GM23338 (cell line): ENCODE measurements around the gene RUNDC3A. TPM values are rescaled to one million over a fixed set of nuclear protein-coding genes. Genes with fewer than 3 reads are reported as not detected.

ENCODE experiments used
- ATAC-seq: fragments of 200-7000 bp; cut with Tn5 transposase; 3 replicates; pipeline ENCODE4 v1.9.1; 2020
- DNase-seq: peaks from one replicate; pipeline ENCODE4 v3.0.0-alpha.2; 2015; ENCODE audit warnings: low spot score
- H2AFZ ChIP-seq: fragments of 200-600 bp; sonication (generic); 2 replicates; pipeline ENCODE4 v1.8.0; 2016; ENCODE audit warnings: antibody characterized with exemption, mild to moderate bottlenecking, moderate library complexity
- H3F3A ChIP-seq: fragments of 200-600 bp; sonication (generic); replicated peaks from 2 replicates; pipeline ENCODE4 v1.8.0; 2017; ENCODE audit warnings: antibody characterized with exemption, mixed run types, low read depth
- H3K27ac ChIP-seq: fragments of 200-600 bp; sonication (generic); 2 replicates; pipeline ENCODE4 v1.6.1; 2016; ENCODE audit warnings: low read depth
- H3K27me3 ChIP-seq: fragments of 200-600 bp; sonication (generic); 2 replicates; pipeline ENCODE4 v1.8.0; 2016; ENCODE audit warnings: mild to moderate bottlenecking, mixed run types, moderate library complexity; ENCODE audit not compliant: insufficient read depth
- H3K36me3 ChIP-seq: fragments of 200-600 bp; sonication (generic); 2 replicates; pipeline ENCODE4 v1.8.0; 2016; ENCODE audit warnings: mild to moderate bottlenecking; ENCODE audit not compliant: insufficient read depth
- H3K4me1 ChIP-seq: fragments of 200-600 bp; sonication (generic); 2 replicates; pipeline ENCODE4 v1.8.0; 2016; ENCODE audit warnings: mild to moderate bottlenecking, moderate library complexity; ENCODE audit not compliant: insufficient read depth
- H3K4me2 ChIP-seq: fragments of 200-600 bp; sonication (generic); 2 replicates; pipeline ENCODE4 v1.7.1; 2017; ENCODE audit warnings: mixed run types
- H3K4me3 ChIP-seq: fragments of 200-600 bp; sonication (generic); 2 replicates; pipeline ENCODE4 v1.6.1; 2016; ENCODE audit warnings: mixed run types
- H3K79me2 ChIP-seq: fragments of 200-600 bp; sonication (generic); replicated peaks from 2 replicates; pipeline ENCODE4 v1.8.0; 2017; ENCODE audit warnings: mild to moderate bottlenecking; ENCODE audit not compliant: insufficient read depth
- H3K9me2 ChIP-seq: fragments of 200-600 bp; sonication (generic); 2 replicates; pipeline ENCODE4 v1.8.0; 2017; ENCODE audit not compliant: insufficient read depth
- H4K20me1 ChIP-seq: fragments of 200-600 bp; sonication (generic); replicated peaks from 2 replicates; pipeline ENCODE4 v1.8.0; 2017; ENCODE audit warnings: mild to moderate bottlenecking; ENCODE audit not compliant: insufficient read depth
- H3K27ac Mint-ChIP-seq: 2 replicates; pipeline ENCODE4 v1.8.0; 2020; ENCODE audit warnings: inconsistent platforms, mild to moderate bottlenecking, moderate library complexity, mixed read lengths
- H3K27me3 Mint-ChIP-seq: 3 replicates; pipeline ENCODE4 v1.8.0; 2022; ENCODE audit warnings: low read depth, mild to moderate bottlenecking, moderate library complexity, mixed read lengths, inconsistent platforms; ENCODE audit not compliant: insufficient read depth, poor library complexity
- H3K36me3 Mint-ChIP-seq: 3 replicates; pipeline ENCODE4 v1.8.0; 2021; ENCODE audit warnings: low read depth, mild to moderate bottlenecking, inconsistent platforms, moderate library complexity, mixed read lengths
- H3K4me1 Mint-ChIP-seq: 3 replicates; pipeline ENCODE4 v1.8.0; 2020; ENCODE audit warnings: mild to moderate bottlenecking, inconsistent platforms, mixed read lengths
- H3K4me3 Mint-ChIP-seq: 3 replicates; pipeline ENCODE4 v1.8.0; 2021; ENCODE audit warnings: moderate library complexity, mild to moderate bottlenecking, inconsistent platforms, mixed read lengths
- H3K9me3 Mint-ChIP-seq: 3 replicates; pipeline ENCODE4 v1.8.0; 2020; ENCODE audit warnings: moderate library complexity, mild to moderate bottlenecking, inconsistent platforms, mixed read lengths
- CREB1 ChIP-seq: fragments of 250-450 bp; sonication (Bioruptor Pico); IDR thresholded peaks from 2 replicates; pipeline ENCODE4 v1.5.0; 2020; ENCODE audit warnings: low read depth, mild to moderate bottlenecking, moderate library complexity
- EZH2 ChIP-seq: fragments of 200-600 bp; sonication (generic); IDR thresholded peaks from one replicate; pipeline ENCODE4 v1.8.0; 2017; ENCODE audit warnings: antibody characterized with exemption, mild to moderate bottlenecking, low read depth; ENCODE audit not compliant: unreplicated experiment
- EZH2phosphoT487 ChIP-seq: fragments of 200-600 bp; sonication (generic); IDR thresholded peaks from one replicate; pipeline ENCODE4 v1.8.1; 2018; ENCODE audit warnings: antibody characterized with exemption; ENCODE audit not compliant: unreplicated experiment
- NANOG ChIP-seq: IDR thresholded peaks from 2 replicates; pipeline ENCODE4 v1.6.1; 2016; ENCODE audit warnings: antibody characterized with exemption, borderline replicate concordance
- POLR2AphosphoS5 ChIP-seq: IDR thresholded peaks from 2 replicates; pipeline ENCODE4 v1.6.1; 2016; ENCODE audit warnings: antibody characterized with exemption, low read depth
- STAT1 ChIP-seq: IDR thresholded peaks from one replicate; pipeline ENCODE4 v1.6.1; 2016; ENCODE audit warnings: antibody characterized with exemption; ENCODE audit not compliant: unreplicated experiment
- ZNF114 ChIP-seq: fragments of 250-450 bp; sonication (Bioruptor Pico); IDR thresholded peaks from 2 replicates; pipeline ENCODE4 v1.5.0; 2020; ENCODE audit warnings: mild to moderate bottlenecking, moderate library complexity
- polyA plus RNA-seq: library from polyadenylated mRNA; unstranded; fragments of >200 nt; fragmentation: Nextera tagmentation; extraction: Ambion mirVana; gene quantifications from 2 replicates; pipeline ENCODE4 v1.2.1, GENCODE V29; 2016
- total RNA-seq: library from RNA; depleted of rRNA; stranded (reverse); fragments of >200 nt; shearing (Covaris generic); gene quantifications from 2 replicates; pipeline ENCODE4 v1.2.3, GENCODE V29; 2014
- TF ChIP-seq, protein P1 (sequence below): fragments of 250-450 bp; sonication (Bioruptor Pico); IDR thresholded peaks from 2 replicates; pipeline ENCODE4 v1.5.0; 2020; ENCODE audit warnings: mild to moderate bottlenecking, moderate library complexity
- TF ChIP-seq, protein P2 (sequence below), 2 experiments: fragments of 200-600 bp in 1 of 2; sonication (generic) in 1 of 2; conservative IDR thresholded peaks; 2 replicates each; pipeline versions ENCODE4 v1.5.1 to v1.6.1; 2016 to 2017; ENCODE audit warnings: antibody characterized with exemption in 2 of 2, low read depth in 2 of 2, mild to moderate bottlenecking in 2 of 2, moderate library complexity in 1 of 2

The RUNDC3A gene
- total and polyA plus RNA-seq, 2 experiments from 2014 or later: 3.7 to 5.5 TPM

DNA sequence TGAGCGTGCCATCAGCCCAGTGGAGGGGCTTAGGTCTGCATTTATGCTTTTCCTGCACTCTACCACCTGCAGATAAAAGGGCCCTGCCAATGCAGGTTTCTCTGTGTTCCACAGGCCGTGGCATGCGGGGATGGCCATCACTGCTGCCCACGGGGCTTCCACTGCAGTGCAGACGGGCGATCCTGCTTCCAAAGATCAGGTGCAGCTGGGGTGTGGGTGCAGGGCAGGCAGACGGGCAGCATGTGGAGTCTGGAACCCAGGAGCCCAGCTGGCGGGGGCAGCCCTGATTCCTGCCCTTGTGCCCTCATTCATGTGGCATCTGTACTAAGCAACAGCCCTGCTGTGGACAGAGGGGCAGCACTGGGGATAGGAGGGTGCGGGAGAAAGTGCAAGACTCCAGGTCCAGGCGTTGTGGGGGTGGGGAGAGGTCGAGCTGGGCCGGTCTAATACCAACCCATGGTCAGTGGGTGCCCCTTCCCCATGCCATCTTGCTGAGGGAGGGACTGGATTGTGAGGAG lies 41.2 kb downstream of the RUNDC3A start (continued):
- TF ChIP-seq, protein P1, sequence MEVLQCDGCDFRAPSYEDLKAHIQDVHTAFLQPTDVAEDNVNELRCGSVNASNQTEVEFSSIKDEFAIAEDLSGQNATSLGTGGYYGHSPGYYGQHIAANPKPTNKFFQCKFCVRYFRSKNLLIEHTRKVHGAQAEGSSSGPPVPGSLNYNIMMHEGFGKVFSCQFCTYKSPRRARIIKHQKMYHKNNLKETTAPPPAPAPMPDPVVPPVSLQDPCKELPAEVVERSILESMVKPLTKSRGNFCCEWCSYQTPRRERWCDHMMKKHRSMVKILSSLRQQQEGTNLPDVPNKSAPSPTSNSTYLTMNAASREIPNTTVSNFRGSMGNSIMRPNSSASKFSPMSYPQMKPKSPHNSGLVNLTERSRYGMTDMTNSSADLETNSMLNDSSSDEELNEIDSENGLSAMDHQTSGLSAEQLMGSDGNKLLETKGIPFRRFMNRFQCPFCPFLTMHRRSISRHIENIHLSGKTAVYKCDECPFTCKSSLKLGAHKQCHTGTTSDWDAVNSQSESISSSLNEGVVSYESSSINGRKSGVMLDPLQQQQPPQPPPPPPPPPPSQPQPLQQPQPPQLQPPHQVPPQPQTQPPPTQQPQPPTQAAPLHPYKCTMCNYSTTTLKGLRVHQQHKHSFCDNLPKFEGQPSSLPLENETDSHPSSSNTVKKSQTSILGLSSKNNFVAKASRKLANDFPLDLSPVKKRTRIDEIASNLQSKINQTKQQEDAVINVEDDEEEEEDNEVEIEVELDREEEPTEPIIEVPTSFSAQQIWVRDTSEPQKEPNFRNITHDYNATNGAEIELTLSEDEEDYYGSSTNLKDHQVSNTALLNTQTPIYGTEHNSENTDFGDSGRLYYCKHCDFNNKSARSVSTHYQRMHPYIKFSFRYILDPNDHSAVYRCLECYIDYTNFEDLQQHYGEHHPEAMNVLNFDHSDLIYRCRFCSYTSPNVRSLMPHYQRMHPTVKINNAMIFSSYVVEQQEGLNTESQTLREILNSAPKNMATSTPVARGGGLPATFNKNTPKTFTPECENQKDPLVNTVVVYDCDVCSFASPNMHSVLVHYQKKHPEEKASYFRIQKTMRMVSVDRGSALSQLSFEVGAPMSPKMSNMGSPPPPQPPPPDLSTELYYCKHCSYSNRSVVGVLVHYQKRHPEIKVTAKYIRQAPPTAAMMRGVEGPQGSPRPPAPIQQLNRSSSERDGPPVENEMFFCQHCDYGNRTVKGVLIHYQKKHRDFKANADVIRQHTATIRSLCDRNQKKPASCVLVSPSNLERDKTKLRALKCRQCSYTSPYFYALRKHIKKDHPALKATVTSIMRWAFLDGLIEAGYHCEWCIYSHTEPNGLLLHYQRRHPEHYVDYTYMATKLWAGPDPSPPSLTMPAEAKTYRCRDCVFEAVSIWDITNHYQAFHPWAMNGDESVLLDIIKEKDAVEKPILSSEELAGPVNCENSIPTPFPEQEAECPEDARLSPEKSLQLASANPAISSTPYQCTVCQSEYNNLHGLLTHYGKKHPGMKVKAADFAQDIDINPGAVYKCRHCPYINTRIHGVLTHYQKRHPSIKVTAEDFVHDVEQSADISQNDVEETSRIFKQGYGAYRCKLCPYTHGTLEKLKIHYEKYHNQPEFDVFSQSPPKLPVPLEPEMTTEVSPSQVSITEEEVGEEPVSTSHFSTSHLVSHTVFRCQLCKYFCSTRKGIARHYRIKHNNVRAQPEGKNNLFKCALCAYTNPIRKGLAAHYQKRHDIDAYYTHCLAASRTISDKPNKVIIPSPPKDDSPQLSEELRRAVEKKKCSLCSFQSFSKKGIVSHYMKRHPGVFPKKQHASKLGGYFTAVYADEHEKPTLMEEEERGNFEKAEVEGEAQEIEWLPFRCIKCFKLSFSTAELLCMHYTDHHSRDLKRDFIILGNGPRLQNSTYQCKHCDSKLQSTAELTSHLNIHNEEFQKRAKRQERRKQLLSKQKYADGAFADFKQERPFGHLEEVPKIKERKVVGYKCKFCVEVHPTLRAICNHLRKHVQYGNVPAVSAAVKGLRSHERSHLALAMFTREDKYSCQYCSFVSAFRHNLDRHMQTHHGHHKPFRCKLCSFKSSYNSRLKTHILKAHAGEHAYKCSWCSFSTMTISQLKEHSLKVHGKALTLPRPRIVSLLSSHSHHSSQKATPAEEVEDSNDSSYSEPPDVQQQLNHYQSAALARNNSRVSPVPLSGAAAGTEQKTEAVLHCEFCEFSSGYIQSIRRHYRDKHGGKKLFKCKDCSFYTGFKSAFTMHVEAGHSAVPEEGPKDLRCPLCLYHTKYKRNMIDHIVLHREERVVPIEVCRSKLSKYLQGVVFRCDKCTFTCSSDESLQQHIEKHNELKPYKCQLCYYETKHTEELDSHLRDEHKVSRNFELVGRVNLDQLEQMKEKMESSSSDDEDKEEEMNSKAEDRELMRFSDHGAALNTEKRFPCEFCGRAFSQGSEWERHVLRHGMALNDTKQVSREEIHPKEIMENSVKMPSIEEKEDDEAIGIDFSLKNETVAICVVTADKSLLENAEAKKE (CRISPR knock-in tag): no peak
- TF ChIP-seq EZH2 (no peak), ZNF114 (CRISPR knock-in tag) (no peak), EZH2phosphoT487 (no peak), NANOG (no peak), CREB1 (CRISPR knock-in tag) (no peak), STAT1 (no peak)

DNA sequence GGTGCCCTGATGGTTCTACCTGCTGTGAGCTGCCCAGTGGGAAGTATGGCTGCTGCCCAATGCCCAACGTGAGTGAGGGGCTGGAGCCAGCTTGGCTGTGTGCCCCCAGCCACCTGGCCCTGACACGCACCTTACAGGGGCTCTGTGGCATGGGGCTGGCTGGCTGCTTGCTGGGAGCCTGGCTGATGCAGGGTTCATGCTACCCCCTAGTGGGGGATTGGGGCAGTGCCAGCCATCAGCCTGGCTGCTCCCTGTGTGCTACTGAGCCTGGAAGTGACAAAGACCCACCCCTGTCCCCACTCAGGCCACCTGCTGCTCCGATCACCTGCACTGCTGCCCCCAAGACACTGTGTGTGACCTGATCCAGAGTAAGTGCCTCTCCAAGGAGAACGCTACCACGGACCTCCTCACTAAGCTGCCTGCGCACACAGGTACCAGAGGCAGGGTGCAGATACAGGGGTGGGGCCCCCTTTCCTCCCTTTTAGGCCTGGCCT lies 42.4 kb downstream of the RUNDC3A start:
- TF ChIP-seq, protein P2, sequence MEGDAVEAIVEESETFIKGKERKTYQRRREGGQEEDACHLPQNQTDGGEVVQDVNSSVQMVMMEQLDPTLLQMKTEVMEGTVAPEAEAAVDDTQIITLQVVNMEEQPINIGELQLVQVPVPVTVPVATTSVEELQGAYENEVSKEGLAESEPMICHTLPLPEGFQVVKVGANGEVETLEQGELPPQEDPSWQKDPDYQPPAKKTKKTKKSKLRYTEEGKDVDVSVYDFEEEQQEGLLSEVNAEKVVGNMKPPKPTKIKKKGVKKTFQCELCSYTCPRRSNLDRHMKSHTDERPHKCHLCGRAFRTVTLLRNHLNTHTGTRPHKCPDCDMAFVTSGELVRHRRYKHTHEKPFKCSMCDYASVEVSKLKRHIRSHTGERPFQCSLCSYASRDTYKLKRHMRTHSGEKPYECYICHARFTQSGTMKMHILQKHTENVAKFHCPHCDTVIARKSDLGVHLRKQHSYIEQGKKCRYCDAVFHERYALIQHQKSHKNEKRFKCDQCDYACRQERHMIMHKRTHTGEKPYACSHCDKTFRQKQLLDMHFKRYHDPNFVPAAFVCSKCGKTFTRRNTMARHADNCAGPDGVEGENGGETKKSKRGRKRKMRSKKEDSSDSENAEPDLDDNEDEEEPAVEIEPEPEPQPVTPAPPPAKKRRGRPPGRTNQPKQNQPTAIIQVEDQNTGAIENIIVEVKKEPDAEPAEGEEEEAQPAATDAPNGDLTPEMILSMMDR (conservative IDR thresholded peaks at IDR 0.05; ENCODE audit: low read depth in 2 of 2): peak; percentile 66 to 89
- no peak for TF ChIP-seq POLR2AphosphoS5
- Mint-ChIP-seq H3K27me3 (peaks cover 22% of the 10 kb centered on the region), H3K4me1 (peaks cover 12% of the 10 kb centered on the region), H3K4me3 (no peak overlapping the region), H3K9me3 (peaks cover 2% of the 10 kb centered on the region; the same call in 1 of the 3 replicates), H3K36me3 (peaks cover 8% of the 10 kb centered on the region; the same call in 2 of the 3 replicates), H3K27ac (no peak overlapping the region)
- peaks cover 4% of the 10 kb centered on the region; the same call in 1 of the 2 replicates for H3K79me2 ChIP-seq
- peaks cover 3% of the 10 kb centered on the region; the same call in 1 of the 2 replicates for H4K20me1 ChIP-seq
- H3K36me3 ChIP-seq: no peaks in the 10 kb centered on the region
- H3K4me1 ChIP-seq: peaks cover 7% of the 10 kb centered on the region; the same call in 1 of the 2 replicates
- peak; percentile 85 for DNase-seq
- H3F3A ChIP-seq: peaks cover 10% of the 10 kb centered on the region; the same call in 1 of the 2 replicates
- ATAC-seq: peak; percentile 68
- peaks cover 8% of the 10 kb centered on the region; the same call in 1 of the 2 replicates for H3K27me3 ChIP-seq
- no peak overlapping the region for H3K4me2 ChIP-seq
- no peak overlapping the region for H2AFZ ChIP-seq
- H3K4me3 ChIP-seq: no peak overlapping the region
- H3K27ac ChIP-seq: no peak overlapping the region
- no peaks in the 10 kb centered on the region for H3K9me2 ChIP-seq
